OCI-LY1 (cell line): ENCODE data around the gene MEIKIN.

Experiments
- H2AFZ ChIP-seq: fragments of 200-600 bp; sonication (generic), shearing (Covaris generic); 2 replicates; pipeline ENCODE4 v1.6.0; 2014; ENCODE audit warnings: antibody characterized with exemption, mild to moderate bottlenecking, low read length
- H3F3A ChIP-seq: fragments of 200-600 bp; sonication (generic), shearing (Covaris generic); 2 replicates; pipeline ENCODE4 v1.6.0; 2014; ENCODE audit warnings: mild to moderate bottlenecking, antibody characterized with exemption, low read length, moderate library complexity; ENCODE audit not compliant: insufficient read depth
- H3K27ac ChIP-seq: fragments of 200-600 bp; sonication (generic); 2 replicates; pipeline ENCODE4 v1.5.1; 2014; ENCODE audit warnings: low read length, mixed run types, mild to moderate bottlenecking, low read depth; ENCODE audit not compliant: poor library complexity, severe bottlenecking
- H3K27me3 ChIP-seq: fragments of 200-600 bp; sonication (generic); 2 replicates; pipeline ENCODE4 v1.6.0; 2014; ENCODE audit warnings: antibody characterized with exemption, mild to moderate bottlenecking, low read length, moderate library complexity; ENCODE audit not compliant: insufficient read depth
- H3K36me3 ChIP-seq: fragments of 200-600 bp; sonication (generic); 2 replicates; pipeline ENCODE4 v1.6.1; 2014; ENCODE audit warnings: mild to moderate bottlenecking, antibody characterized with exemption, low read length, moderate library complexity, mixed read lengths; ENCODE audit not compliant: insufficient read depth
- H3K4me1 ChIP-seq: fragments of 200-600 bp; sonication (generic); 2 replicates; pipeline ENCODE4 v1.5.1; 2014; ENCODE audit warnings: mild to moderate bottlenecking, low read length, moderate library complexity; ENCODE audit not compliant: insufficient read depth, severe bottlenecking
- H3K4me2 ChIP-seq: fragments of 200-600 bp; sonication (generic), shearing (Covaris generic); 2 replicates; pipeline ENCODE4 v1.6.1; 2014; ENCODE audit warnings: low read length
- H3K4me3 ChIP-seq: fragments of 200-600 bp; sonication (generic); 2 replicates; pipeline ENCODE4 v1.5.1; 2014; ENCODE audit warnings: low read length, low read depth, mild to moderate bottlenecking, mixed read lengths; ENCODE audit not compliant: poor library complexity, severe bottlenecking
- H3K79me2 ChIP-seq: fragments of 200-600 bp; shearing (Covaris generic); 2 replicates; pipeline ENCODE4 v1.6.1; 2016; ENCODE audit warnings: mixed run types, low read length, mixed read lengths; ENCODE audit not compliant: insufficient read depth
- H3K9ac ChIP-seq: fragments of 200-600 bp; sonication (generic), shearing (Covaris generic); 2 replicates; pipeline ENCODE4 v1.6.1; 2014; ENCODE audit warnings: mild to moderate bottlenecking, low read length, mixed read lengths
- H3K9me2 ChIP-seq: fragments of 200-600 bp; sonication (generic), shearing (Covaris generic); 2 replicates; pipeline ENCODE4 v1.6.1; 2014; ENCODE audit warnings: low read depth, mild to moderate bottlenecking, low read length, mixed read lengths
- H3K9me3 ChIP-seq: fragments of 200-600 bp; shearing (Covaris generic); 2 replicates; pipeline ENCODE4 v1.6.1; 2014; ENCODE audit warnings: low read length, mixed read lengths
- H4K20me1 ChIP-seq: fragments of 200-600 bp; sonication (generic), shearing (Covaris generic); 2 replicates; pipeline ENCODE4 v1.6.0; 2016; ENCODE audit warnings: mild to moderate bottlenecking, low read length; ENCODE audit not compliant: insufficient read depth
- EZH2 ChIP-seq: fragments of 200-600 bp; sonication (generic), shearing (Covaris generic); IDR thresholded peaks from 2 replicates; pipeline ENCODE4 v1.8.0; 2017; ENCODE audit warnings: borderline replicate concordance, mixed run types, mild to moderate bottlenecking, antibody characterized with exemption, low read length, moderate library complexity, mixed read lengths
- TF ChIP-seq, protein P1 (sequence below): fragments of 200-600 bp; sonication (generic), shearing (Covaris generic); IDR thresholded peaks from 2 replicates; pipeline ENCODE4 v1.5.1; 2017; ENCODE audit warnings: mild to moderate bottlenecking, antibody characterized with exemption, low read length, moderate library complexity, mixed read lengths

The MEIKIN gene

GRCh38 chr5:131794586-131794985 lies 150.9 kb downstream of the MEIKIN start:
- Histone ChIP-seq H3K36me3 (no peaks in the 10 kb centered on the region), H3K9me3 (no peaks in the 10 kb centered on the region), H4K20me1 (no peaks in the 10 kb centered on the region), H3K4me2 (peak overlapping the region; percentile 92), H2AFZ (no peak overlapping the region), H3K4me1 (peaks cover 39% of the 10 kb centered on the region), H3K9ac (peak overlapping the region; percentile 90), H3K9me2 (no peaks in the 10 kb centered on the region), H3F3A (no peaks in the 10 kb centered on the region), H3K4me3 (peak overlapping the region; percentile 96), H3K79me2 (peaks cover 65% of the 10 kb centered on the region), H3K27me3 (no peaks in the 10 kb centered on the region), H3K27ac (peak overlapping the region; percentile 35)
- TF ChIP-seq EZH2, result no peak
- TF ChIP-seq, protein P1, sequence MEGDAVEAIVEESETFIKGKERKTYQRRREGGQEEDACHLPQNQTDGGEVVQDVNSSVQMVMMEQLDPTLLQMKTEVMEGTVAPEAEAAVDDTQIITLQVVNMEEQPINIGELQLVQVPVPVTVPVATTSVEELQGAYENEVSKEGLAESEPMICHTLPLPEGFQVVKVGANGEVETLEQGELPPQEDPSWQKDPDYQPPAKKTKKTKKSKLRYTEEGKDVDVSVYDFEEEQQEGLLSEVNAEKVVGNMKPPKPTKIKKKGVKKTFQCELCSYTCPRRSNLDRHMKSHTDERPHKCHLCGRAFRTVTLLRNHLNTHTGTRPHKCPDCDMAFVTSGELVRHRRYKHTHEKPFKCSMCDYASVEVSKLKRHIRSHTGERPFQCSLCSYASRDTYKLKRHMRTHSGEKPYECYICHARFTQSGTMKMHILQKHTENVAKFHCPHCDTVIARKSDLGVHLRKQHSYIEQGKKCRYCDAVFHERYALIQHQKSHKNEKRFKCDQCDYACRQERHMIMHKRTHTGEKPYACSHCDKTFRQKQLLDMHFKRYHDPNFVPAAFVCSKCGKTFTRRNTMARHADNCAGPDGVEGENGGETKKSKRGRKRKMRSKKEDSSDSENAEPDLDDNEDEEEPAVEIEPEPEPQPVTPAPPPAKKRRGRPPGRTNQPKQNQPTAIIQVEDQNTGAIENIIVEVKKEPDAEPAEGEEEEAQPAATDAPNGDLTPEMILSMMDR, result no peak

- H3K79me2 ChIP-seq, result peaks cover 81% of the 10 kb centered on the region
- H3K9ac ChIP-seq, result no peak overlapping the region
- H3K9me3 ChIP-seq, result no peaks in the 10 kb centered on the region
- no peaks in the 10 kb centered on the region for H3K9me2 ChIP-seq
- no peak overlapping the region for H3K4me3 ChIP-seq
- H3K36me3 ChIP-seq, result no peaks in the 10 kb centered on the region; the same call in 1 of the 2 replicates
- TF ChIP-seq, protein P1, result no peak
- TF ChIP-seq EZH2, result no peak
- no peak overlapping the region for H2AFZ ChIP-seq
- H3K27ac ChIP-seq, result no peak overlapping the region
- H3F3A ChIP-seq, result no peaks in the 10 kb centered on the region
- no peak overlapping the region for H3K4me2 ChIP-seq
- H3K27me3 ChIP-seq, result no peaks in the 10 kb centered on the region
- no peaks in the 10 kb centered on the region for H4K20me1 ChIP-seq
- peaks cover 39% of the 10 kb centered on the region for H3K4me1 ChIP-seq
These were observed 152.6 kb downstream of the MEIKIN start for GRCh38 chr5:131792896-131793295.

DNA sequence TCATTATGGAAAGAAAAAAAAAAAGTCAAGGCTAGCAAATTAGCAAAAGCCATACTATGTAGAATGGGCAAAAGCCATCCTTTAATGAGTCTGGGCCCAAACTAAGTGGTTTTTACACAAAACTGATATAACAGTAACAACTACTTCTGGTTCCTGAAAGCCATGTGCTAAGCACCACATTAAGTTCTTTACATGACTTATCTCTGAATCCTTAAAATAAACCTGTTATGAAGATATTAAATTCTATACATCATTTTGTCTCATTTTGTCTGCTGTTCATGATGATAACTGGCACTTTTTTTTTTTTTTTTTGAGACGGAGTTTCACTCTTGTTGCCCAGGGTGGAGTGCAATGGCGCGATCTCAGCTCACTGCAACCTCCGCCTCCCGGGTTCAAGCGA lies 153.6 kb downstream of the MEIKIN start:
- H3K36me3 ChIP-seq, result no peaks in the 10 kb centered on the region; the same call in 1 of the 2 replicates
- no peak overlapping the region for H3K4me2 ChIP-seq
- no peak overlapping the region for H3K27ac ChIP-seq
- H3K4me3 ChIP-seq, result no peak overlapping the region
- H3F3A ChIP-seq, result no peaks in the 10 kb centered on the region
- no peaks in the 10 kb centered on the region for H4K20me1 ChIP-seq
- H3K79me2 ChIP-seq, result peaks cover 91% of the 10 kb centered on the region
- no peaks in the 10 kb centered on the region for H3K27me3 ChIP-seq
- H3K9me2 ChIP-seq, result no peaks in the 10 kb centered on the region
- H2AFZ ChIP-seq, result no peak overlapping the region
- no peak overlapping the region for H3K9ac ChIP-seq
- TF ChIP-seq EZH2, result no peak
- TF ChIP-seq, protein P1, result no peak
- no peaks in the 10 kb centered on the region for H3K9me3 ChIP-seq
- H3K4me1 ChIP-seq, result peaks cover 33% of the 10 kb centered on the region
